Stimulated activated CD4-positive, alpha-beta T cell treated with anti-CD3 and anti-CD28 coated beads, Interleukin-15, amount 100 ng/mL, for 24 hours (primary cell): Measurements from ENCODE around the gene CD84.
"Not testable (repeated sequence)": the region's sequence is repeated elsewhere in the genome, so short reads cannot be mapped to it uniquely, and the experiment has no call there.

Experiments
- DNase-seq: peaks from one replicate; pipeline ENCODE4 v3.0.0-alpha.2; 2020

The CD84 gene

DNA sequence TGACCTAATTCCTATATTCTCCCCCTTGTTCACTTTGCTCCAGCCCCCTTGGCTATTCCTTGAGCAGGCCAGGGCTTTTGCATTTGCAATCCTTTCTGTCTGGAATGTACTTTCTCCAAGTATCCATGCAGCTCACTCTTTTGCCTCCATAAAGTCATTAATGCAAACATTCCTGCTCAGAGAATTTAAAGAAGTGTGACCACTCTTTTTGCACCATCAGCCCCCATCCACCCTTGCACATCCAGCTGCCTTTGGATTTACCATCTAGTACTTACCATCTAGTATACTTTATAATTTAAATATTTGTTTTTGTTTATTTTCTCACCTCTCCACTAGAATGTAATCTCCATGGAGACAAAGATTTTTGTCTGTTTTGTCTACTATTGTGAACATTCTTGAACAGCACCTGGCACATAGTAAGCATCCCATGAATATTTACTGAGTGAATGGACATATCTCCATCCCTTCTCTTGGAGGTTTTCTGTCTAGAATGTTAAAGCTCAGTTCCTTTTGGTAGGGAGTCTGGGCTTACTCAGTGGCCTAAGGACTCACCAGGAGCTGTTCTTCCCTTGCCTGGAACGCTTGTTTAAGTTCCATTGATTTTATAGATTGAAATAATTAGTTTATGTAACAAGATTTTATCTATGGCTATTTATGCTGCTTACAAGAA is 78.8 kb downstream of the CD84 start:
- no peak for DNase-seq

DNA sequence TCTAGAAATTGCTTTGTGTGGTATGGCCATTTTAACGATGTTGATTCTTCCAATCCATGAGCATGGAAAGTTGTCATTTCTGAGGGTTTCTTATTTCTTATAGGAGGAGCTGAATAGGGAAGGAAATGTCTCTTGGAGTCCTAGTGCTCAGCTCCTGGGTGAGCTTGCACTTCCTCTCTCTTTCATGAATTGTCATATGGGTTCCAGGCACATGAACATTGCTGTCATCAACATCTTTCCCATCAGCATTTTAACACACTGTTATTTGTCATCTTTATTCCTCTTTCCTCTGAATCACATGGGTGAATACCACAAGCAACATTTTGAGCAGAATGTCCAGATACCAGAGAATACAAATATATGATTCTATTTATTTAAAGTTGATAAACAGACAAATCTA is 79.7 kb downstream of the CD84 start:
- DNase-seq = no peak

DNA sequence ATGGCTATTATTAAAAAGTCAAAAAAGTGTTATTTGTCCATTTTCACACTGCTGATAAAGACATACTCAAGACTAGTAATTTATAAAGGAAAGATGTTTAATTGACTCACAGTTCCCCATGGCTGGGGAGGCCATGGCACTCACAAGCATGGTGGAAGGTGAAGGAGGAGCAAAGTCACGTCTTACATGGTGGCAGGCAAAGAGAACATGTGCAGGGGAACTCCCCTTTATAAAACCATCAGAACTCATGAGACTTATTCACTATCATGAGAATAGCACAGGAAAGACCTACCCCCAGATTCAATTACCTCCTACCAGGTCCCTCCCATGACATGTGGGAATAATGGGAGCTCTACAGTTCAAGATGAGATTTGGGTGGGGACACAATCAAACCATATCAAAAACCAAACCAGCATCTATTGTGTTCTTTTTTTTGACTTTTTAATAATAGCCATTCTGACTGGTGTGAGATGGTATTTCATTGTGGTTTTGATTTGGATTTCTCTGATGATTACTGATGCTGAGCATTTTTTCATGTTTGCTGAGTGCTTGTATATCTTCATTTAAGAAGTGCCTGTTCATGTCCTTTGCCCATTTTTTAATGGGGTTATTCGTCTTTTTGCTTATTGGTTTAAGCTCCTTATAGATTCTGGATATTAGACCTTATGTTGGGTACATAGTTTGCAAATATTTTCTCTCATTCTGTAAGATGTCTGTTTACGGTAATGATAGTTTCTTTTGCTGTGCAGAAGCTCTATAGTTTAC is 80.8 kb downstream of the CD84 start:
- not testable (repeated sequence) for DNase-seq

DNA sequence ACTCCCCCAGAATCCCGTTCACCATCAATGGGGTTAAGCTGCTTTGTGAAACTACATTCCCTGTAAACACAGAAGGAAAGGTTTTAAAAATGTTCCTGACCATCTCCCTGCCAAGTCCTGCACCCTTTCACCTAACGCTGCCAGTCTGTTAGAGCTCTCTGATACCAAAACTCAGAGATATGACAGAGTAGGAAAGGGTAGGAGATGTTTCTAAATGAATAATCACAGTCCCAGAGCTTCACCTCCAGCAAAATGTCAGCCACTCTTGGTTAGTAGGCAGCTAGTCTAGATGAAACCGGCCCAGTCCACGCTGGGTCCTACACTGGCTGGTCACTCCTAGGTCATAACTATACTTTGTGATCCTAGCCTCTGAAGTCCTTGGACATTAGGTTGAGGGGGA is 83.0 kb downstream of the CD84 start:
- no peak for DNase-seq

DNA sequence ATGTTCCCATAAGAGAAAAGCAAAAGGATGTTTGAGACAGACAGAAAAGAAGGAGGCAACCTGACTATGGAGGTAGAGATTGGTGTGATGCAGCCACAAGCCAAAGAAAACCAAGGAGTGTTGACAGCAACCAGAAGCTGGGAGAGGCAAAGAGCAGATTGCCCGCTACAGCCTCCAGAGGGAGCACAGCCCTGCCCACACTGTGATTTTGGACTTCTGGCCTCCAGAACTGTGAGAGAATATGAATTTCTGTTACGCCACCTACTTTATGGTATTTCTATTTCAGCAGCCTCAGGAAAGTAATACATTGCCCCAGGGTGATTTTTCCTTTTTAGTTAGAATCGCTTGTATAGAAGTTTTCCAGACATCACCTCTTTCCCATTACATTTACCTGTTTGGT is 84.7 kb downstream of the CD84 start:
- DNase-seq = no peak

DNA sequence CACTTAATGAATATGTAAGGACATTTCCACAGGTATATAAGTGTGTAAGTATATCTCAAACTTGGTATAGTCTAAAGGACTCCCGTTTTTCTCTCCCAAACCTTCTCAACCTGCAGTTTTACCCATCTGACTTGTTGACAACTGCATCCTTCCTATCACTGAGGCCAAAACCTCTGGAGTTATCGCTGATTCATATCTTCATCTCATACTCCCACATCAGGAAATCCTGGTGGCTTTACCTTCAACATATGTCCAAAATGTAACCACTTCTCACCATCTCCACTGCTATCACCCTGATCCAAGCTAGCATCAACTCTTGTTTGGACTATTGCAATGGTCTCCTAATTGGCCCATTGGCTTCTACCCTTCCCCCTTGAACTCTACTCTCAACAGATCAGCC is 86.7 kb downstream of the CD84 start:
- DNase-seq = no peak

DNA sequence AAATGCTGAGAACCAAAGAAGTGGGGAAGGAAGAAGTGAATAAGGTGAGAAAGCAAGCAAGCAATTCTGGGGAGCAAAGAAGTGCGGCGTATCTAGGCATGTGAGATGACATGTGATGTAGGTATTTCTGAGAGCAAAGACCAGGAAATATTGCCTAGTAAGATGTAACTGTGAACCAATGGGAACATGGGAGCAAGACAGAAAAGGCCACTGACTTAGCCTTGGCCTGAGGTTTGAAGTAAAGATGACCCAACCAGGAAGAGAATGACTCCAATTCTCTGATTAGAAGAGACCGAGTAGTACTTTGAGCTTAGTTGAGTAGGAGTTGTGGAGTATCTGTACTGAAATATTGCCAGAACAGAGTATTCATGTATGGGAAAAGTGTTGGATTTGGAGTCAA is 87.3 kb downstream of the CD84 start:
- DNase-seq = no peak
